ENCODE results near the gene SERTAD1.

GRCh38 chr19:40466985-40467734, 41.4 kb upstream of the SERTAD1 start, which contains the start of gene SPTBN4:
- no peak for TF ChIP-seq CTCF (IDR thresholded peaks at IDR 0.05)
- TF ChIP-seq EZH2 (IDR thresholded peaks at IDR 0.05) = no peak
- TF ChIP-seq EZH2phosphoT487 (IDR thresholded peaks at IDR 0.05) = no peak

All from neural progenitor cell (in vitro differentiated cells).